Endothelial cell of umbilical vein (primary cell): ENCODE data around the gene NEDD4L. TPM values are rescaled to one million over a fixed set of nuclear protein-coding genes. Genes with fewer than 3 reads are reported as not detected.

ENCODE experiments used
- BruUV-seq: library from RNA; stranded (reverse); fragments of 400-500 nt; replicated peaks from 2 replicates; lab custom pipeline; 2021; lab: Mats Ljungman, UMichigan
- CTCF ChIA-PET: fragments of 300-600, 350-600 bp; sonication (Branson Sonifier 250); formaldehyde crosslinking; loops from one replicate; lab custom pipeline; 2021; ENCODE audit warnings: antibody characterized with exemption, inconsistent platforms; lab: Charles Lee
- POLR2A ChIA-PET: fragments of 300-600, 350-600 bp; sonication (Branson Sonifier 250); formaldehyde crosslinking; loops from one replicate; lab custom pipeline; 2021; ENCODE audit warnings: antibody characterized with exemption, inconsistent platforms; lab: Charles Lee
- DNase-seq: peaks from one replicate; pipeline ENCODE4 v3.0.0-alpha.2; 2011; ENCODE audit warnings: low read depth, low spot score
- FAIRE-seq: peaks from 2 replicates; lab custom pipeline; 2011; peaks lifted over from hg19 to GRCh38; lab: Jason Lieb, UNC
- H2AFZ ChIP-seq: 2 replicates; pipeline ENCODE4 v1.6.0; 2012; ENCODE audit warnings: low read depth, low read length, control low read depth, inconsistent platforms
- H3K27ac ChIP-seq: 2 replicates; pipeline ENCODE4 v1.5.1; 2011; ENCODE audit warnings: low read depth, mild to moderate bottlenecking, control low read depth, low read length, moderate library complexity; ENCODE audit not compliant: insufficient read depth
- H3K27me3 ChIP-seq, 2 experiments: 2 replicates each; pipeline versions ENCODE4 v1.6.0 to v1.6.1; 2011; ENCODE audit warnings: low read length in 2 of 2, mixed read lengths in 1 of 2; ENCODE audit not compliant: control insufficient read depth in 2 of 2, insufficient read depth in 2 of 2
- H3K36me3 ChIP-seq, 2 experiments: 2 replicates in 1 of 2; 3 replicates in 1 of 2; pipeline ENCODE4 v1.5.1; 2011; ENCODE audit warnings: low read length in 2 of 2, mild to moderate bottlenecking in 1 of 2, moderate library complexity in 1 of 2; ENCODE audit not compliant: control insufficient read depth in 2 of 2, insufficient read depth in 2 of 2; ENCODE audit errors: extremely low read depth in 1 of 2
- H3K4me1 ChIP-seq: 3 replicates; pipeline ENCODE4 v1.5.1; 2011; ENCODE audit warnings: mild to moderate bottlenecking, low read length; ENCODE audit not compliant: control insufficient read depth, insufficient read depth; ENCODE audit errors: extremely low read depth
- H3K4me2 ChIP-seq: 2 replicates; pipeline ENCODE4 v1.6.1; 2011; ENCODE audit warnings: low read length, control low read depth, mixed read lengths; ENCODE audit not compliant: insufficient read depth
- H3K4me3 ChIP-seq, 3 experiments: fragments of 200-600 bp in 1 of 3; sonication (generic), shearing (Covaris generic) in 1 of 3; replicated peaks in 1 of 3; 2 replicates each; pipeline ENCODE4 v1.5.1; 2011 to 2016; ENCODE audit warnings: control low read depth in 3 of 3, low read length in 3 of 3, mild to moderate bottlenecking in 2 of 3, inconsistent platforms in 1 of 3, low read depth in 1 of 3, moderate library complexity in 1 of 3; ENCODE audit not compliant: insufficient read depth in 1 of 3
- H3K79me2 ChIP-seq: 2 replicates; pipeline ENCODE4 v1.6.0; 2012; ENCODE audit warnings: low read length, inconsistent platforms; ENCODE audit not compliant: control insufficient read depth, insufficient read depth
- H3K9ac ChIP-seq: replicated peaks from 2 replicates; pipeline ENCODE3; 2011; ENCODE audit warnings: low read length, control low read depth; ENCODE audit not compliant: insufficient read depth; ENCODE audit errors: extremely low read depth
- H3K9me1 ChIP-seq: replicated peaks from 3 replicates; pipeline ENCODE4 v1.6.0; 2011; ENCODE audit warnings: mild to moderate bottlenecking, low read length; ENCODE audit not compliant: control insufficient read depth, insufficient read depth; ENCODE audit errors: extremely low read depth
- H3K9me3 ChIP-seq: replicated peaks from 2 replicates; pipeline ENCODE4 v1.5.1; 2012; ENCODE audit warnings: low read length, inconsistent platforms; ENCODE audit not compliant: control insufficient read depth, insufficient read depth
- H4K20me1 ChIP-seq: replicated peaks from 2 replicates; pipeline ENCODE3; 2011; ENCODE audit warnings: mild to moderate bottlenecking, low read length; ENCODE audit not compliant: control insufficient read depth, insufficient read depth; ENCODE audit errors: extremely low read depth
- EZH2 ChIP-seq: IDR thresholded peaks from 2 replicates; pipeline ENCODE4 v1.6.1; 2012; ENCODE audit warnings: borderline replicate concordance, low read depth, mild to moderate bottlenecking, moderate library complexity, low read length, inconsistent platforms; ENCODE audit not compliant: severe bottlenecking
- FOS ChIP-seq: IDR thresholded peaks from 2 replicates; pipeline ENCODE4 v1.6.1; 2011; ENCODE audit warnings: mild to moderate bottlenecking, low read length, moderate library complexity, borderline replicate concordance; ENCODE audit not compliant: insufficient read depth
- GATA2 ChIP-seq: IDR thresholded peaks from 2 replicates; pipeline ENCODE4 v1.7.0; 2011; ENCODE audit warnings: low read depth, mild to moderate bottlenecking, moderate library complexity, mixed read lengths, low read length; ENCODE audit not compliant: insufficient read length, insufficient read depth
- JUN ChIP-seq: IDR thresholded peaks from 2 replicates; pipeline ENCODE4 v1.6.1; 2011; ENCODE audit warnings: borderline replicate concordance, low read depth; ENCODE audit not compliant: insufficient read length, insufficient read depth
- MYC ChIP-seq: IDR thresholded peaks from one replicate; pipeline ENCODE4 v1.6.1; 2011; ENCODE audit warnings: mild to moderate bottlenecking, low read depth, low read length
- POLR2A ChIP-seq: IDR thresholded peaks from 2 replicates; pipeline ENCODE4 v1.6.1; 2012; ENCODE audit warnings: low read depth, mild to moderate bottlenecking, control low read depth, low read length
- POLR2AphosphoS5 ChIP-seq: IDR thresholded peaks from 2 replicates; pipeline ENCODE4 v1.6.1; 2012; ENCODE audit warnings: low read depth, mild to moderate bottlenecking, control low read depth, low read length, moderate library complexity; ENCODE audit not compliant: insufficient read depth
- dilution Hi-C: fragments of 300-500 bp; cut with MboI; formaldehyde crosslinking; loops from one replicate; pipeline ENCODE4 v1.15.0; 2019; ENCODE audit warnings: low sequenced_read_pairs; ENCODE audit not compliant: extremely low pct_ligation_motif_present
- intact Hi-C: fragments of 100-400 bp; cut with micrococcal nuclease; formaldehyde crosslinking; loops from one replicate; pipeline ENCODE4 v1.10.0; 2022
- polyA plus RNA-seq, 4 experiments: library from polyadenylated mRNA; depleted of rRNA in 3 of 4; stranded (reverse) in 3 of 4; unstranded in 1 of 4; fragments of >200 nt; gene quantifications; 2 replicates each; pipeline versions ENCODE4 v1.2.1 to v1.2.3, GENCODE V29; 2011 to 2012; ENCODE audit warnings: missing spikeins in 1 of 4
- total RNA-seq: library from RNA; stranded (reverse); gene quantifications from 2 replicates; pipeline ENCODE4 v1.2.3, GENCODE V29; 2021
- TF ChIP-seq, protein P1 (sequence below): IDR thresholded peaks from 2 replicates; pipeline ENCODE4 v1.6.1; 2011; ENCODE audit not compliant: insufficient read depth, insufficient read length
- TF ChIP-seq, protein P2 (sequence below), 2 donors: IDR thresholded peaks; 1 replicate in 1 of 2; 2 replicates in 1 of 2; pipeline ENCODE4 v1.5.1; 2011; ENCODE audit warnings: low read length in 2 of 2, mild to moderate bottlenecking in 2 of 2, moderate library complexity in 2 of 2, control low read depth in 1 of 2, inconsistent platforms in 1 of 2, low read depth in 1 of 2; ENCODE audit not compliant: insufficient read depth in 1 of 2; ENCODE audit errors: extremely low read depth in 1 of 2

The NEDD4L gene
- total and polyA plus RNA-seq, 2 donors (not counting 3 experiments of a cell fraction or from before 2014, with no cell fraction given) = 20.5 to 78.9 TPM

DNA sequence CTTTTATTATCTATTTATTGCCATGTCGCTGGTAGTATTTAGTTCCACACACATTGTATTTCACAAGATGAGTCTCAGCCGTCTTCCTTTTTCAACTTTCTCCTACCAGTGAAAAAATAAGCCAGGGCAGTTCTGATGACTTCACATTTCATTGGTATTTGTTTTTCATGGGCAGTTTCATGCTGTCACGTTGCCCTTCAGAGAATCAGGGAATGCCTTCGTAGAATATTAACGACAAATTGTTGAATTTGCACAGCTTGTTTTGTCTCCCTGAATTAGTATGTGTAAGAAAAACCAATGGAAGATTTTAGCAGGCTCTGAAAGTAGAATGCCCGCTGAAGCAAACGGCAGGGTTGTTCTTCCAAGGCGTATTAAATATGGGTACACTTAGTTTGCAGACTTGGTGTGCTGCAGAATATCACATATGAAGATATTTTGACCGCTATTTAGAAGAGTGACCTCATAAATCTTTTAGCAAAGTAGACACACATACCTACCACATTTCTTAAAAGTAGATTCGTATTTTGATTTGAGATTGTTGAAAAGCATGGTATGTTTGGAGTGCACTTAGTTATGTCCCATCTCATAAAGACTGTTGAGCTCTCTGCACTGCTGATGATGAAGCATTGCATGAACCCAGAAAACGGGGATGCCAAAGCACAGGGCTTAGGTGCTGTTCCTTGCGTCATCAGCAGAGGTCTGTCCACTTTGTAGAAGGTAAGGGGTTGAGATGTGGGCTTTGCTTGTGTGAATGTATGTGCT, 2.9 kb downstream of the NEDD4L start:
- no peak overlapping the region for H3K27ac ChIP-seq
- no peaks in the 10 kb centered on the region for H4K20me1 ChIP-seq
- H3K4me2 ChIP-seq = no peak overlapping the region
- TF ChIP-seq, protein P1, sequence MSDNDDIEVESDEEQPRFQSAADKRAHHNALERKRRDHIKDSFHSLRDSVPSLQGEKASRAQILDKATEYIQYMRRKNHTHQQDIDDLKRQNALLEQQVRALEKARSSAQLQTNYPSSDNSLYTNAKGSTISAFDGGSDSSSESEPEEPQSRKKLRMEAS = no peak
- no peak for TF ChIP-seq POLR2A
- TF ChIP-seq MYC = no peak
- no peak for TF ChIP-seq GATA2
- TF ChIP-seq EZH2 = no peak
- TF ChIP-seq, protein P2, sequence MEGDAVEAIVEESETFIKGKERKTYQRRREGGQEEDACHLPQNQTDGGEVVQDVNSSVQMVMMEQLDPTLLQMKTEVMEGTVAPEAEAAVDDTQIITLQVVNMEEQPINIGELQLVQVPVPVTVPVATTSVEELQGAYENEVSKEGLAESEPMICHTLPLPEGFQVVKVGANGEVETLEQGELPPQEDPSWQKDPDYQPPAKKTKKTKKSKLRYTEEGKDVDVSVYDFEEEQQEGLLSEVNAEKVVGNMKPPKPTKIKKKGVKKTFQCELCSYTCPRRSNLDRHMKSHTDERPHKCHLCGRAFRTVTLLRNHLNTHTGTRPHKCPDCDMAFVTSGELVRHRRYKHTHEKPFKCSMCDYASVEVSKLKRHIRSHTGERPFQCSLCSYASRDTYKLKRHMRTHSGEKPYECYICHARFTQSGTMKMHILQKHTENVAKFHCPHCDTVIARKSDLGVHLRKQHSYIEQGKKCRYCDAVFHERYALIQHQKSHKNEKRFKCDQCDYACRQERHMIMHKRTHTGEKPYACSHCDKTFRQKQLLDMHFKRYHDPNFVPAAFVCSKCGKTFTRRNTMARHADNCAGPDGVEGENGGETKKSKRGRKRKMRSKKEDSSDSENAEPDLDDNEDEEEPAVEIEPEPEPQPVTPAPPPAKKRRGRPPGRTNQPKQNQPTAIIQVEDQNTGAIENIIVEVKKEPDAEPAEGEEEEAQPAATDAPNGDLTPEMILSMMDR (IDR thresholded peaks at IDR 0.05; ENCODE audit: extremely low read depth in 1 of 2, insufficient read depth in 1 of 2, low read depth in 1 of 2, low read length in 2 of 2) = no peak
- TF ChIP-seq JUN = no peak
- no peak for TF ChIP-seq FOS
- no peak for TF ChIP-seq POLR2AphosphoS5
- POLR2A ChIA-PET = no interaction called here
- no peak for DNase-seq
- CTCF ChIA-PET = interaction anchor here (2.2 to 9.8 kb wide), 2 partner anchors 9 to 75 kb away, joined by 6 to 144 read pairs; no protein-coding TSS in a partner anchor
- no peaks in the 10 kb centered on the region for H3K27me3 ChIP-seq
- no peak for FAIRE-seq
- TSS peak; percentile 14 for BruUV-seq
- H3K9me1 ChIP-seq = no peaks in the 10 kb centered on the region
- no peak overlapping the region for H3K4me3 ChIP-seq
- dilution Hi-C loops (no loop called here), intact Hi-C loops (loop anchor here (10.0 kb wide), 1 partner anchor 262 kb away; no protein-coding TSS in a partner anchor)
- H3K79me2 ChIP-seq = no peaks in the 10 kb centered on the region
- H3K9ac ChIP-seq = no peak overlapping the region
- no peaks in the 10 kb centered on the region for H3K9me3 ChIP-seq
- peaks cover 16% of the 10 kb centered on the region for H3K4me1 ChIP-seq
- H2AFZ ChIP-seq = no peak overlapping the region
- no peaks in the 10 kb centered on the region for H3K36me3 ChIP-seq
